Endothelial cell (in vitro differentiated cells): Measurements from ENCODE around the gene CCL5. TPM values are rescaled to one million over a fixed set of nuclear protein-coding genes. Genes with fewer than 3 reads are reported as not detected.

Source experiments
- DNase-seq: peaks from one replicate; pipeline ENCODE4 v3.0.0; 2021; ENCODE audit warnings: low spot score
- H3K27ac Mint-ChIP-seq: one replicate; pipeline ENCODE4 v1.8.0; 2021; ENCODE audit warnings: mixed read lengths, inconsistent platforms; ENCODE audit not compliant: unreplicated experiment
- H3K27me3 Mint-ChIP-seq: one replicate; pipeline ENCODE4 v1.8.0; 2021; ENCODE audit warnings: mild to moderate bottlenecking, moderate library complexity, mixed read lengths, inconsistent platforms; ENCODE audit not compliant: unreplicated experiment
- H3K36me3 Mint-ChIP-seq: one replicate; pipeline ENCODE4 v1.8.0; 2021; ENCODE audit warnings: mild to moderate bottlenecking, low read depth, mixed read lengths, inconsistent platforms; ENCODE audit not compliant: unreplicated experiment
- H3K4me1 Mint-ChIP-seq: one replicate; pipeline ENCODE4 v1.8.0; 2021; ENCODE audit warnings: mild to moderate bottlenecking, mixed read lengths, inconsistent platforms; ENCODE audit not compliant: unreplicated experiment
- H3K4me3 Mint-ChIP-seq: one replicate; pipeline ENCODE4 v1.8.0; 2021; ENCODE audit warnings: mild to moderate bottlenecking, mixed read lengths, inconsistent platforms; ENCODE audit not compliant: unreplicated experiment
- H3K9me3 Mint-ChIP-seq: one replicate; pipeline ENCODE4 v1.8.0; 2021; ENCODE audit warnings: mixed read lengths, inconsistent platforms; ENCODE audit not compliant: unreplicated experiment
- CTCF ChIP-seq: fragments of 200-600 bp; sonication (generic); IDR thresholded peaks from one replicate; pipeline ENCODE4 v1.5.0; 2021; ENCODE audit warnings: antibody characterized with exemption; ENCODE audit not compliant: unreplicated experiment
- total RNA-seq: library from RNA; stranded (reverse); fragmentation: NEBNext Ultra II Directional; extraction: Animal tissue kit (Norgen Biotek cat#: 25700); gene quantifications from one replicate; pipeline ENCODE4 v1.2.1, GENCODE V29; 2021; ENCODE audit not compliant: unreplicated experiment

CCL5 gene
- total RNA-seq, 1 donor from 2014 or later: not detected

GRCh38 chr17:35892091-35893035 lies 12.2 kb upstream of the CCL5 start:
- no peak overlapping the region for H3K27ac Mint-ChIP-seq
- no peaks in the 10 kb centered on the region for H3K9me3 Mint-ChIP-seq
- H3K4me3 Mint-ChIP-seq: no peak overlapping the region
- TF ChIP-seq CTCF: no peak
- peaks cover 15% of the 10 kb centered on the region for H3K4me1 Mint-ChIP-seq
- no peak for DNase-seq
- no peaks in the 10 kb centered on the region for H3K36me3 Mint-ChIP-seq
- no peaks in the 10 kb centered on the region for H3K27me3 Mint-ChIP-seq

GRCh38 chr17:35891269-35891668 lies 11.1 kb upstream of the CCL5 start:
- Mint-ChIP-seq H3K4me3 (no peak overlapping the region), H3K9me3 (no peaks in the 10 kb centered on the region), H3K36me3 (no peaks in the 10 kb centered on the region), H3K27ac (no peak overlapping the region), H3K27me3 (no peaks in the 10 kb centered on the region), H3K4me1 (peaks cover 15% of the 10 kb centered on the region)
- DNase-seq: no peak
- TF ChIP-seq CTCF: no peak

GRCh38 chr17:35890774-35891155 lies 10.6 kb upstream of the CCL5 start:
- DNase-seq: no peak
- H3K27ac Mint-ChIP-seq: no peak overlapping the region
- peaks cover 15% of the 10 kb centered on the region for H3K4me1 Mint-ChIP-seq
- TF ChIP-seq CTCF: no peak
- H3K27me3 Mint-ChIP-seq: no peaks in the 10 kb centered on the region
- no peaks in the 10 kb centered on the region for H3K9me3 Mint-ChIP-seq
- H3K4me3 Mint-ChIP-seq: no peak overlapping the region
- no peaks in the 10 kb centered on the region for H3K36me3 Mint-ChIP-seq

GRCh38 chr17:35889818-35890773 lies 9.9 kb upstream of the CCL5 start:
- H3K4me1 Mint-ChIP-seq: peaks cover 15% of the 10 kb centered on the region
- no peaks in the 10 kb centered on the region for H3K27me3 Mint-ChIP-seq
- DNase-seq: no peak
- no peaks in the 10 kb centered on the region for H3K36me3 Mint-ChIP-seq
- no peaks in the 10 kb centered on the region for H3K9me3 Mint-ChIP-seq
- no peak for TF ChIP-seq CTCF
- no peak overlapping the region for H3K27ac Mint-ChIP-seq
- H3K4me3 Mint-ChIP-seq: no peak overlapping the region
